Breast epithelium (tissue), 4 donors: ENCODE measurements around the gene NAB1. TPM values are rescaled to one million over a fixed set of nuclear protein-coding genes. Genes with fewer than 3 reads are reported as not detected.
"Not testable (repeated sequence)": the region's sequence is repeated elsewhere in the genome, so short reads cannot be mapped to it uniquely, and the experiment has no call there.

Experiments used
- DNase-seq, 2 donors: peaks; one replicate each; pipeline ENCODE4 v3.0.0-alpha.2; 2019; ENCODE audit warnings: low spot score in 2 of 2
- H3K27ac ChIP-seq, 2 donors: fragments of 200-600 bp; sonication (generic) in 1 of 2; one replicate each; pipeline ENCODE4 v1.5.1; 2016 to 2019; ENCODE audit warnings: mild to moderate bottlenecking in 1 of 2
- H3K27me3 ChIP-seq, 2 donors: fragments of 200-600 bp; sonication (generic) in 1 of 2; one replicate each; pipeline versions ENCODE4 v1.5.1 to v1.6.0; 2017 to 2019; ENCODE audit warnings: control low read depth in 1 of 2, mild to moderate bottlenecking in 1 of 2
- H3K36me3 ChIP-seq: fragments of 200-600 bp; one replicate; pipeline ENCODE4 v1.5.1; 2019
- H3K4me1 ChIP-seq, 2 donors: fragments of 200-600 bp; sonication (generic); one replicate each; pipeline ENCODE4 v1.5.1; 2016 to 2019; ENCODE audit warnings: control low read depth in 1 of 2
- H3K4me3 ChIP-seq, 3 donors: fragments of 200-600 bp; sonication (generic); 1 replicate in 2 of 3; 2 replicates in 1 of 3; pipeline ENCODE4 v1.5.1; 2016 to 2019; ENCODE audit warnings: mild to moderate bottlenecking in 3 of 3, moderate library complexity in 2 of 3
- H3K9me3 ChIP-seq, 2 donors: fragments of 200-600 bp; sonication (generic) in 1 of 2; one replicate each; pipeline ENCODE4 v1.5.1; 2016 to 2019; ENCODE audit warnings: control low read depth in 1 of 2
- POLR2A ChIP-seq: fragments of 450-650 bp; IDR thresholded peaks from one replicate; pipeline ENCODE4 v1.6.1; 2016; ENCODE audit warnings: antibody characterized with exemption, mild to moderate bottlenecking, moderate library complexity
- POLR2AphosphoS5 ChIP-seq, 3 donors: sonication (generic); formaldehyde crosslinking; IDR thresholded peaks; one replicate each; pipeline ENCODE4 v1.6.1; 2017; ENCODE audit warnings: antibody characterized with exemption in 3 of 3
- intact Hi-C: fragments of 100-400 bp; cut with DNase I; formaldehyde crosslinking; loops from one replicate; pipeline ENCODE4 v1.15.1; 2023; ENCODE audit warnings: low total_unique reads
- total RNA-seq, 3 donors: library from RNA; depleted of rRNA; stranded (reverse); fragments of >200 nt; gene quantifications; one replicate each; pipeline ENCODE4 v1.1.0, GENCODE V29; 2016
- TF ChIP-seq, protein P1 (sequence below), 3 donors: fragments of 450-650 bp; IDR thresholded peaks; one replicate each; pipeline ENCODE4 v1.5.1; 2016 to 2017; ENCODE audit warnings: antibody characterized with exemption in 3 of 3, mild to moderate bottlenecking in 3 of 3, moderate library complexity in 3 of 3

The NAB1 gene
- total RNA-seq, 3 donors from 2014 or later = 40.2 to 76.2 (median 71.8) TPM

DNA sequence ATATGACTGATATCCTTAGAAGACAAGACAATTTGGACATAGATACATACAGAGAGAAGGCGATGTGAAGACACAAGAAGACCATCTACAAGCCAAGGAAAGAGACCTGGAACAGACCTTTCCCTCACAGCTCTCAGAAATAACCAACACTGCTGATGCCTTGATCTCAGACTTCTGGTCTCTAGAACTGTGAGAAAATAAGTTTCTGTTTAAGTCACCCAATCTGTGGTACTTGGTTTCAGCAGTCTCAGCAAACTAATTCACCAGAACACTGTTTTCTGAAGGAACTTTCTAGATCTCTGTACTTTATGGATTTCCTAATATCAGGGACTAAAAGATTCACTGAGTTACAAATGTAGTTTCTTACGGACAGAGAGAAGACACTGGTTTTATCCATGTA is 58.8 kb downstream of the NAB1 start:
- Histone ChIP-seq H3K9me3 (no peaks in the 10 kb centered on the region), H3K27ac (no peak overlapping the region), H3K4me1 (no peaks in the 10 kb centered on the region), H3K27me3 (no peaks in the 10 kb centered on the region), H3K4me3 (no peak overlapping the region), H3K36me3 (no peaks in the 10 kb centered on the region)
- intact Hi-C loops = no loop called here
- DNase-seq = no peak
- TF ChIP-seq, protein P1, sequence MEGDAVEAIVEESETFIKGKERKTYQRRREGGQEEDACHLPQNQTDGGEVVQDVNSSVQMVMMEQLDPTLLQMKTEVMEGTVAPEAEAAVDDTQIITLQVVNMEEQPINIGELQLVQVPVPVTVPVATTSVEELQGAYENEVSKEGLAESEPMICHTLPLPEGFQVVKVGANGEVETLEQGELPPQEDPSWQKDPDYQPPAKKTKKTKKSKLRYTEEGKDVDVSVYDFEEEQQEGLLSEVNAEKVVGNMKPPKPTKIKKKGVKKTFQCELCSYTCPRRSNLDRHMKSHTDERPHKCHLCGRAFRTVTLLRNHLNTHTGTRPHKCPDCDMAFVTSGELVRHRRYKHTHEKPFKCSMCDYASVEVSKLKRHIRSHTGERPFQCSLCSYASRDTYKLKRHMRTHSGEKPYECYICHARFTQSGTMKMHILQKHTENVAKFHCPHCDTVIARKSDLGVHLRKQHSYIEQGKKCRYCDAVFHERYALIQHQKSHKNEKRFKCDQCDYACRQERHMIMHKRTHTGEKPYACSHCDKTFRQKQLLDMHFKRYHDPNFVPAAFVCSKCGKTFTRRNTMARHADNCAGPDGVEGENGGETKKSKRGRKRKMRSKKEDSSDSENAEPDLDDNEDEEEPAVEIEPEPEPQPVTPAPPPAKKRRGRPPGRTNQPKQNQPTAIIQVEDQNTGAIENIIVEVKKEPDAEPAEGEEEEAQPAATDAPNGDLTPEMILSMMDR (IDR thresholded peaks at IDR 0.05) = no peak
- no peak for TF ChIP-seq POLR2AphosphoS5 (IDR thresholded peaks at IDR 0.05)
- TF ChIP-seq POLR2A = no peak

DNA sequence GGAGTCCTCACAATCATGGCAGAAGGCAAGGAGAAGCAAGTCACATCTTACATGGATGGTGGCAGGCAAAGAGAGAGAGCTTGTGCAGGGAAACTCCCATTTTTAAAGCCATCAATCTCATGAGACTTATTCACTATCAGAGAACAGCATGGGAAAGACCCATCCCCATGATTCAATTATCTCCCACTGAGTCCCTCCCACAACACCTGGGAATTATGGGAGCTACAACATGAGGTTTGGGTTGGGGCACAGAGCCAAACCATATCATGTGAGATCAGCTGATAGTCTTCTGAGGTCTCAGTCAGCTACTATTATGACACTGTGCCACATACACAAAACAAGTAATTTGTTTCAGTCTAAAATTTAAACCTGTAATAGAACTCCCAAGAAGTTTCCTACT is 59.8 kb downstream of the NAB1 start:
- DNase-seq, H3K4me3 ChIP-seq, intact Hi-C loops: not testable (repeated sequence)

DNA sequence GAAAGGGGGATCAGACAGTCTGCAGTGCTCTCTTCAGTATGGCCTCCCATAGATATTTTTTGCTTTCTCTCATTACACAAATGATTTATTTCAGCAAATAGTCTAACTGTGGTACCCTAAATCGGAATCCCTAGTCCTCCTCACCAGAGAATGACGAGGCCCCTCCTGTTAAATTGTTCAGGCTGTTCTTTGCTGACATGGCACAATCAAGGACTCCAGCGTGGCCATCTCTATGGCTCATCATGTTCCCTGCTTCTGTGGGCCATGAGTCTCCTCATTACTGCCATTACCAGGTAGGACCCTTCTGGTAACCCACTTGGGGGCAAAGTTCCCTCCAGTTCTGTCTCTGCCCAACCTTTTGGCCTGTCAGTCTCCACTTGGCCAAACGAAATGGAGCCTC is 62.2 kb downstream of the NAB1 start:
- intact Hi-C loops = no loop called here
- Histone ChIP-seq H3K27me3 (no peaks in the 10 kb centered on the region), H3K27ac (no peak overlapping the region), H3K36me3 (no peaks in the 10 kb centered on the region), H3K4me1 (no peaks in the 10 kb centered on the region), H3K4me3 (no peak overlapping the region), H3K9me3 (no peaks in the 10 kb centered on the region)
- no peak for DNase-seq
- TF ChIP-seq POLR2AphosphoS5 (IDR thresholded peaks at IDR 0.05) = no peak
- TF ChIP-seq POLR2A = no peak
- TF ChIP-seq, protein P1 (IDR thresholded peaks at IDR 0.05) = no peak

More for the DNA sequence above, 59.8 kb downstream of the NAB1 start:
- H3K9me3 ChIP-seq, H3K27ac ChIP-seq, H3K4me1 ChIP-seq, H3K36me3 ChIP-seq, H3K27me3 ChIP-seq: not testable (repeated sequence)

DNA sequence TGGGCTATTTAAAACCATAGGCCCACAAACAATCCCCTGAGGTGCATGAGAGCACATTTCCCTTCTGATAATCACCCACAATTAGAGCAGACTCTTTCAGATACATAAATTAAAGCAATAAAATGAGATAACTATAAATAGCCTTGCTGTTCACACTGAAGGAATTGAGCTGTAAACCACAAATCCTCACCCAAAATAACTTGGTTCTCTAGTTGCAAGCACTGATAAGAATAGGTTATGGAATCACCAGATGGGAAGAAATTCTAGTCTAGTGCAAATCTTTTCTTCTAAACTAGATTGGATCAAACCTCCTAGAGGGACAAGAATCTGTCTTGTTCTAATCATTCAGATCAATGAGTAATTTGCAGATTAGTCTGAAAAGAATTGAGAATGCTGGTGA is 64.6 kb downstream of the NAB1 start:
- H3K4me3 ChIP-seq = no peak overlapping the region
- no peak for TF ChIP-seq POLR2AphosphoS5 (IDR thresholded peaks at IDR 0.05)
- TF ChIP-seq POLR2A = no peak
- no peak for DNase-seq
- H3K27me3 ChIP-seq = no peaks in the 10 kb centered on the region
- intact Hi-C loops = no loop called here
- no peaks in the 10 kb centered on the region for H3K4me1 ChIP-seq
- no peaks in the 10 kb centered on the region for H3K36me3 ChIP-seq
- no peak overlapping the region for H3K27ac ChIP-seq
- no peaks in the 10 kb centered on the region for H3K9me3 ChIP-seq

DNA sequence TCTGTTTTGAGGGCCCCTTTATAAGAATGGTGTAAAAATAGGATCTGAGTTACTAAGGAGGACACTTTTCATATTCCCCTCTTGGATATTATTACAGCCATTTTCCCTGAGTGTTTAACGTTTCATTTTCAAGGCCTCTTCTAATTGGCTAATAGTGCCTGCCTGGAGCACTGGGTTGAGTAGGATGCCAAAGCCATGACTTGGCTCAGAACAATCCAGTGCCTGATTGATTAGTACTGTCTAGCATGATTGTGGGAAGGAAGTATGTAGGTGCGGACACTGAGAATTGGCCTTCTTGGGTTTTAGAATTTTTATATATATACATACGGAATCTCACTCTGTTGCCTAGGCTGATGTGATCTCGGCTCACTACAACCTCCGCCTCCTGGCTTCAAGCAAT is 66.1 kb downstream of the NAB1 start:
- intact Hi-C loops = no loop called here

DNA sequence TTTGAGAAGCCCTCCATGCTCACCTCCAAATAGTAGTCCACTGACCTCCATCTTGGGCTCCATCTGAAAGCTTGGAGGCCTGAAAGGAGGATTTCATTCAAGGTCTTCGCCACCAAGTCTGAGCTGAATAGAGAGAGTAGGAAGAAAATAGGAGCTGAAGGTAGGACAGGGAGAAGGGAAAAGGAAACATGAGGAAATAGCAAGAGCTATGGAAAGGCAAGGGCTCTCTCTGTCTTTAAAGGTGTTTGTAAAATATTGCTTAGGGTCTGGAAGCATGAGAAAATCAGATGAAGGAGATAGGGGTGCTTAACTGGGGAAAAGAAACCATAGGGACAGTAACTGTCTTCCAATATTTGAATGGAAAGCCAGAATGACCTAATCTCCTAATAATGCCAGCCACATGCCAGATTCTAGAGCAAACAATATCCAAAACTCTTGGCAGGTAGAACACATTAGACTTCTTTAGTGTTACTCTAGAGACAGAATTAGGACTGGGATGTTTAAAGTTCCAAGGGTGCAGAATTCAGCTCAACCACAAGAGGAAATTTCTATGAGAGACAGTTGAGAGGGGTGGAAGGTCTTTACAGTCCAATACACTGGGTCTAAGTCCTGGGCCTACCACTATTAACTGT is 67.4 kb downstream of the NAB1 start:
- TF ChIP-seq POLR2AphosphoS5 (IDR thresholded peaks at IDR 0.05) (no peak), POLR2A (no peak)
- TF ChIP-seq, protein P1 (IDR thresholded peaks at IDR 0.05) = no peak
- DNase-seq = no peak
- Histone ChIP-seq H3K9me3 (no peaks in the 10 kb centered on the region), H3K27ac (no peak overlapping the region), H3K4me1 (no peaks in the 10 kb centered on the region), H3K4me3 (no peak overlapping the region), H3K36me3 (no peaks in the 10 kb centered on the region), H3K27me3 (no peaks in the 10 kb centered on the region)
- intact Hi-C loops = no loop called here

More for the DNA sequence above, 66.1 kb downstream of the NAB1 start:
- DNase-seq = no peak
- no peaks in the 10 kb centered on the region for H3K27me3 ChIP-seq
- TF ChIP-seq POLR2AphosphoS5 (IDR thresholded peaks at IDR 0.05) = no peak
- TF ChIP-seq, protein P1 (IDR thresholded peaks at IDR 0.05) = no peak
- no peak for TF ChIP-seq POLR2A
- no peaks in the 10 kb centered on the region for H3K9me3 ChIP-seq
- no peak overlapping the region for H3K27ac ChIP-seq
- H3K4me1 ChIP-seq = no peaks in the 10 kb centered on the region
- H3K36me3 ChIP-seq = no peaks in the 10 kb centered on the region
- H3K4me3 ChIP-seq = no peak overlapping the region
